Measurements from ENCODE around the gene BTBD9.

BTBD9 gene

GRCh38 chr6:38403548-38403947 is 236.2 kb downstream of the BTBD9 start:
- in situ Hi-C loops (cut with MboI; ENCODE audit: low sequenced_read_pairs) = no loop called here

GRCh38 chr6:38400764-38401163 is 239.0 kb downstream of the BTBD9 start:
- in situ Hi-C loops (cut with MboI; ENCODE audit: low sequenced_read_pairs) = no loop called here

GRCh38 chr6:38400101-38400500 is 239.6 kb downstream of the BTBD9 start:
- in situ Hi-C loops (cut with MboI; ENCODE audit: low sequenced_read_pairs) = no loop called here

- in situ Hi-C loops (cut with MboI; ENCODE audit: low sequenced_read_pairs) = no loop called here
These were observed 243.5 kb downstream of the BTBD9 start for GRCh38 chr6:38396209-38396608.

GRCh38 chr6:38393986-38394385 is 245.7 kb downstream of the BTBD9 start:
- in situ Hi-C loops (cut with MboI; ENCODE audit: low sequenced_read_pairs) = no loop called here

- in situ Hi-C loops (cut with MboI; ENCODE audit: low sequenced_read_pairs) = no loop called here
These were observed 247.8 kb downstream of the BTBD9 start for GRCh38 chr6:38391626-38392579.

- in situ Hi-C loops (cut with MboI; ENCODE audit: low sequenced_read_pairs) = no loop called here
These were observed 248.5 kb downstream of the BTBD9 start for GRCh38 chr6:38391206-38391605.

- in situ Hi-C loops (cut with MboI; ENCODE audit: low sequenced_read_pairs) = no loop called here
These were observed 249.9 kb downstream of the BTBD9 start for GRCh38 chr6:38389875-38390274.

GRCh38 chr6:38387971-38388370 is 251.8 kb downstream of the BTBD9 start:
- in situ Hi-C loops (cut with MboI; ENCODE audit: low sequenced_read_pairs) = no loop called here

GRCh38 chr6:38387461-38387860 is 252.3 kb downstream of the BTBD9 start:
- in situ Hi-C loops (cut with MboI; ENCODE audit: low sequenced_read_pairs) = no loop called here

GRCh38 chr6:38378801-38379200 is 260.9 kb downstream of the BTBD9 start:
- in situ Hi-C loops (cut with MboI; ENCODE audit: low sequenced_read_pairs) = no loop called here

- in situ Hi-C loops (cut with MboI; ENCODE audit: low sequenced_read_pairs) = no loop called here
These were observed 263.8 kb downstream of the BTBD9 start for GRCh38 chr6:38375937-38376336.

GRCh38 chr6:38375341-38375740 is 264.4 kb downstream of the BTBD9 start:
- in situ Hi-C loops (cut with MboI; ENCODE audit: low sequenced_read_pairs) = no loop called here

GRCh38 chr6:38371881-38372280 is 267.8 kb downstream of the BTBD9 start:
- in situ Hi-C loops (cut with MboI; ENCODE audit: low sequenced_read_pairs) = no loop called here

- in situ Hi-C loops (cut with MboI; ENCODE audit: low sequenced_read_pairs) = no loop called here
These were observed 268.8 kb downstream of the BTBD9 start for GRCh38 chr6:38370653-38371601.

GRCh38 chr6:38367231-38367630 is 272.5 kb downstream of the BTBD9 start:
- in situ Hi-C loops (cut with MboI; ENCODE audit: low sequenced_read_pairs) = no loop called here

- in situ Hi-C loops (cut with MboI; ENCODE audit: low sequenced_read_pairs) = no loop called here
These were observed 273.5 kb downstream of the BTBD9 start for GRCh38 chr6:38366234-38366633.

GRCh38 chr6:38364775-38365174 is 275.0 kb downstream of the BTBD9 start:
- in situ Hi-C loops (cut with MboI; ENCODE audit: low sequenced_read_pairs) = no loop called here

- in situ Hi-C loops (cut with MboI; ENCODE audit: low sequenced_read_pairs) = no loop called here
These were observed 275.6 kb downstream of the BTBD9 start for GRCh38 chr6:38364127-38364526.

- in situ Hi-C loops (cut with MboI; ENCODE audit: low sequenced_read_pairs) = no loop called here
These were observed 284.2 kb downstream of the BTBD9 start for GRCh38 chr6:38355519-38355918.

- in situ Hi-C loops (cut with MboI; ENCODE audit: low sequenced_read_pairs) = no loop called here
These were observed 284.8 kb downstream of the BTBD9 start for GRCh38 chr6:38354905-38355304.

- in situ Hi-C loops (cut with MboI; ENCODE audit: low sequenced_read_pairs) = no loop called here
These were observed 285.7 kb downstream of the BTBD9 start for GRCh38 chr6:38354037-38354381.

Data from HL-60/S4 treated with phorbol 12-myristate 13-acetate at 8.2 ng/mL for 4 days and 3 days (cell line).